ENCODE data around the gene PDE4D.

- TF ChIP-seq CTCF (IDR thresholded peaks at IDR 0.05) (no peak), EZH2phosphoT487 (IDR thresholded peaks at IDR 0.05) (no peak)
Observed at GRCh38 chr5:59001154-59001553, 892.4 kb downstream of the PDE4D start.

Data from neural progenitor cell (in vitro differentiated cells).